HepG2 (cell line): ENCODE data around the gene WFDC6. TPM values are rescaled to one million over a fixed set of nuclear protein-coding genes. Genes with fewer than 3 reads are reported as not detected.

Experiments
- ATAC-seq: fragments of 200-7000 bp; cut with Tn5 transposase; 3 replicates; pipeline ENCODE4 v1.9.1; 2020; ENCODE audit warnings: mild to moderate bottlenecking, moderate library complexity
- BruUV-seq: library from RNA; stranded (reverse); fragments of 400-500 nt; replicated peaks from 2 replicates; lab custom pipeline; 2021; lab: Mats Ljungman, UMichigan
- CTCF ChIA-PET: fragments of 300-600 bp; formaldehyde crosslinking; extraction: SDS; loops from one replicate; lab custom pipeline; 2021; ENCODE audit warnings: low total read pairs, inconsistent platforms, low intra/inter-chr PET ratio; lab: Yijun Ruan, JAX
- POLR2A ChIA-PET: fragments of 350-600 bp; sonication (Branson Sonifier 250); formaldehyde crosslinking; loops from one replicate; lab custom pipeline; 2020; ENCODE audit warnings: antibody characterized with exemption, inconsistent platforms; lab: Yijun Ruan, JAX
- DNase-seq: peaks from one replicate; pipeline ENCODE4 v3.0.0-alpha.2; 2015; ENCODE audit warnings: low spot score
- FAIRE-seq: peaks from 3 replicates; lab custom pipeline; 2011; peaks lifted over from hg19 to GRCh38; lab: Jason Lieb, UNC
- H2AFZ ChIP-seq: one replicate; pipeline ENCODE4 v1.6.1; 2011; ENCODE audit warnings: low read length, inconsistent platforms
- H3K27ac ChIP-seq: fragments of 300-600 bp; 3 replicates; pipeline ENCODE4 v1.8.0; 2011; ENCODE audit warnings: mixed run types, mild to moderate bottlenecking, mixed read lengths, low read length, inconsistent platforms; ENCODE audit not compliant: insufficient read depth; ENCODE audit errors: extremely low read length
- H3K27me3 ChIP-seq, 2 experiments: fragments of 200-600 bp in 1 of 2; 2 replicates in 1 of 2; 3 replicates in 1 of 2; pipeline versions ENCODE4 v1.6.0 to v1.8.0; 2011; ENCODE audit warnings: low read length in 2 of 2, mild to moderate bottlenecking in 2 of 2, moderate library complexity in 2 of 2, inconsistent platforms in 1 of 2; ENCODE audit not compliant: insufficient read depth in 2 of 2, control insufficient read depth in 1 of 2
- H3K36me3 ChIP-seq, 2 experiments: fragments of 200-600 bp in 1 of 2; replicated peaks in 1 of 2; 2 replicates in 1 of 2; 3 replicates in 1 of 2; pipeline versions ENCODE4 v1.5.1 to v1.8.0; 2011; ENCODE audit warnings: low read length in 2 of 2, inconsistent platforms in 1 of 2; ENCODE audit not compliant: insufficient read depth in 2 of 2, control insufficient read depth in 1 of 2
- H3K4me1 ChIP-seq: 2 replicates; pipeline ENCODE4 v1.5.1; 2012; ENCODE audit warnings: low read length, inconsistent platforms; ENCODE audit not compliant: insufficient read depth
- H3K4me2 ChIP-seq: 2 replicates; pipeline ENCODE4 v1.6.0; 2011; ENCODE audit warnings: low read depth, low read length, inconsistent platforms
- H3K4me3 ChIP-seq, 3 experiments: fragments of 200-600 bp in 1 of 3; sonication (generic), shearing (Covaris generic) in 1 of 3; replicated peaks in 1 of 3; 2 replicates each; pipeline ENCODE4 v1.5.1; 2011 to 2016; ENCODE audit warnings: low read length in 3 of 3, inconsistent platforms in 2 of 3, low read depth in 2 of 3, mild to moderate bottlenecking in 2 of 3, control low read depth in 1 of 3, mixed read lengths in 1 of 3; ENCODE audit not compliant: insufficient read depth in 1 of 3
- H3K79me2 ChIP-seq: one replicate; pipeline ENCODE4 v1.6.1; 2011; ENCODE audit warnings: low read length, inconsistent platforms; ENCODE audit not compliant: insufficient read depth
- H3K9ac ChIP-seq: 2 replicates; pipeline ENCODE4 v1.6.0; 2011; ENCODE audit warnings: mild to moderate bottlenecking, low read depth, low read length, inconsistent platforms; ENCODE audit not compliant: insufficient read depth
- H3K9me3 ChIP-seq: 2 replicates; pipeline ENCODE4 v1.5.1; 2012; ENCODE audit warnings: mild to moderate bottlenecking, low read length
- H4K20me1 ChIP-seq: 2 replicates; pipeline ENCODE4 v1.6.0; 2011; ENCODE audit warnings: inconsistent platforms, mild to moderate bottlenecking, low read length, moderate library complexity; ENCODE audit not compliant: insufficient read depth
- KAT2B ChIP-seq: fragments of 150-350 bp; IDR thresholded peaks from 2 replicates; pipeline ENCODE4 v1.6.1; 2014; ENCODE audit warnings: low read depth, low read length, borderline replicate concordance
- KLF16 ChIP-seq, 2 experiments: sonication (generic) in 1 of 2; formaldehyde crosslinking in 1 of 2; IDR thresholded peaks; 2 replicates each; pipeline versions ENCODE4 v1.6.1 to v1.8.0; 2016 to 2023; ENCODE audit warnings: missing genetic modification reagents in 2 of 2, missing compliant biosample characterization in 1 of 2
- NRL ChIP-seq: sonication (generic); formaldehyde crosslinking; IDR thresholded peaks from 2 replicates; pipeline ENCODE4 v1.5.0; 2020; ENCODE audit warnings: missing genetic modification reagents, mild to moderate bottlenecking, moderate library complexity, borderline replicate concordance
- RCOR2 ChIP-seq: IDR thresholded peaks from 2 replicates; pipeline ENCODE4 v1.6.1; 2016; ENCODE audit warnings: missing biosample characterization, missing genetic modification reagents
- SMAD3 ChIP-seq: sonication (generic); formaldehyde crosslinking; IDR thresholded peaks from 2 replicates; pipeline ENCODE4 v1.4.0; 2020; ENCODE audit warnings: missing genetic modification reagents
- SPEN ChIP-seq: sonication (generic); formaldehyde crosslinking; IDR thresholded peaks from 2 replicates; pipeline ENCODE4 v1.5.1; 2020; ENCODE audit warnings: low read depth, mild to moderate bottlenecking, missing genetic modification reagents
- ZBTB21 ChIP-seq: sonication (generic); formaldehyde crosslinking; IDR thresholded peaks from 2 replicates; pipeline ENCODE4 v1.4.0; 2020; ENCODE audit warnings: missing genetic modification reagents
- ZFP41 ChIP-seq: sonication (generic); formaldehyde crosslinking; IDR thresholded peaks from 2 replicates; pipeline ENCODE4 v1.4.0; 2020; ENCODE audit warnings: mild to moderate bottlenecking, missing genetic modification reagents, borderline replicate concordance
- ZNF3 ChIP-seq: IDR thresholded peaks from 2 replicates; pipeline ENCODE4 v1.7.0; 2017; ENCODE audit warnings: inconsistent platforms
- ZNF33A ChIP-seq: sonication (generic); formaldehyde crosslinking; IDR thresholded peaks from 2 replicates; pipeline ENCODE4 v1.5.1; 2020; ENCODE audit warnings: missing genetic modification reagents, mild to moderate bottlenecking, moderate library complexity, borderline replicate concordance
- ZNF343 ChIP-seq: sonication (generic); formaldehyde crosslinking; IDR thresholded peaks from 2 replicates; pipeline ENCODE4 v1.4.0; 2020; ENCODE audit warnings: mild to moderate bottlenecking, missing genetic modification reagents
- ZNF446 ChIP-seq: sonication (generic); formaldehyde crosslinking; IDR thresholded peaks from 2 replicates; pipeline ENCODE4 v1.5.0; 2020; ENCODE audit warnings: mild to moderate bottlenecking, missing genetic modification reagents
- ZNF484 ChIP-seq: sonication (generic); formaldehyde crosslinking; IDR thresholded peaks from 2 replicates; pipeline ENCODE4 v1.5.1; 2020; ENCODE audit warnings: mild to moderate bottlenecking, low read depth, missing genetic modification reagents, borderline replicate concordance
- ZNF644 ChIP-seq: IDR thresholded peaks from 2 replicates; pipeline ENCODE4 v1.6.1; 2016; ENCODE audit warnings: low read depth
- ZNF713 ChIP-seq: sonication (generic); formaldehyde crosslinking; IDR thresholded peaks from 2 replicates; pipeline ENCODE4 v1.4.0; 2020; ENCODE audit warnings: mild to moderate bottlenecking, missing genetic modification reagents
- WGBS: methylation state at CpG from one replicate; pipeline ENCODE4 v1.1.6; 2017; ENCODE audit warnings: low lambda C conversion rate; 5-methylcytosine and 5-hydroxymethylcytosine counted together
- in situ Hi-C: cut with HindIII; loops from 2 replicates; pipeline ENCODE4 v1.10.0; 2017; ENCODE audit warnings: low pct_unique_long_range_greater_than_20kb; ENCODE audit not compliant: extremely low pct_ligation_motif_present
- intact Hi-C: fragments of 100-400 bp; cut with micrococcal nuclease; formaldehyde crosslinking; loops from one replicate; pipeline ENCODE4 v1.10.0; 2022; ENCODE audit not compliant: unreplicated experiment
- polyA plus RNA-seq, 8 experiments: library from polyadenylated mRNA; depleted of rRNA in 3 of 8; stranded (reverse) in 7 of 8; unstranded in 1 of 8; fragments of >200 nt; fragmentation: Illumina TruSeq in 4 of 8; extraction: Trizol in 4 of 8; gene quantifications; 2 replicates each; pipeline versions ENCODE4 v1.2.1 to v1.2.3, GENCODE V29; 2011 to 2016; ENCODE audit warnings: low read depth in 4 of 8, missing spikeins in 1 of 8, mixed read lengths in 1 of 8; ENCODE audit not compliant: insufficient read depth in 1 of 8
- total RNA-seq, 5 experiments: library from RNA; depleted of rRNA; stranded (reverse); fragments of >200 nt; fragmentation: Illumina TruSeq; extraction: Trizol; gene quantifications; 2 replicates each; pipeline ENCODE4 v1.2.3, GENCODE V29; 2016; ENCODE audit warnings: low read depth in 1 of 5
- TF ChIP-seq, protein P1 (sequence below): sonication (generic); formaldehyde crosslinking; IDR thresholded peaks from 2 replicates; pipeline ENCODE4 v1.8.0; 2022; ENCODE audit warnings: missing genetic modification reagents, low read depth, mild to moderate bottlenecking, borderline replicate concordance
- TF ChIP-seq, protein P2 (sequence below): sonication (generic); formaldehyde crosslinking; IDR thresholded peaks from 2 replicates; pipeline ENCODE4 v1.8.0; 2022; ENCODE audit warnings: mild to moderate bottlenecking, missing genetic modification reagents, moderate library complexity
- TF ChIP-seq, protein P3 (sequence below): sonication (generic); formaldehyde crosslinking; IDR thresholded peaks from 2 replicates; pipeline ENCODE4 v1.4.0; 2020; ENCODE audit warnings: missing genetic modification reagents
- TF ChIP-seq, protein P4 (sequence below): sonication (generic); formaldehyde crosslinking; IDR thresholded peaks from 2 replicates; pipeline ENCODE4 v1.5.0; 2020; ENCODE audit warnings: mild to moderate bottlenecking, missing genetic modification reagents, moderate library complexity

The WFDC6 gene
- total and polyA plus RNA-seq, 2 of the 13 experiments (the other 11 are each of a cell fraction or from before 2014, with no cell fraction given): not detected

DNA sequence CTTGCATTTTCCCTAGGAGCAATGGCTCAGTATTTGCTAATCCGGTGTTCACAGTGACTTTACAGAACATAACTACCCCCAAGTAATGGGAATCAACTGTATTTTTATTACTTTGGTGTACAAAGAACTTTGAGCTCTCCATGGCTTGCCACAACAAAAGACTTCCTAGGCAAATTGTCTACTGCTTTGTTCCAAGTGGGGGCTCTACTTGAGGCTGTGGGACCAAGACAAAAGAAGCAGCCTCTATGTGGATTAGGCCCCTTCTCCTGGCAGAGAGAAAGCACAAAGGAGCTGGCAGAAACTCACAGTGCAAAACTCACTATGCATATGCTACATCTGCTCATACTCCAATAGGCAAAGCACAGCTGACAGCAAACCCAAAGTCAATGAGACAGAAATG is 38.9 kb upstream of the WFDC6 start:
- no peaks in the 10 kb centered on the region for H3K79me2 ChIP-seq
- H3K4me3 ChIP-seq: no peak overlapping the region
- H3K27ac ChIP-seq: no peak overlapping the region
- DNase-seq (no peak), FAIRE-seq (no peak), ATAC-seq (no peak)
- TF ChIP-seq ZNF644 (CRISPR knock-in tag) (no peak), SMAD3 (no peak), ZNF3 (no peak), RCOR2 (no peak), ZNF713 (no peak), ZNF33A (CRISPR knock-in tag) (no peak), KLF16 (CRISPR knock-in tag; IDR thresholded peaks at IDR 0.05) (no peak), ZNF343 (CRISPR knock-in tag) (no peak), ZNF484 (CRISPR knock-in tag) (no peak), ZNF446 (no peak), SPEN (CRISPR knock-in tag) (no peak), ZFP41 (CRISPR knock-in tag) (no peak), NRL (no peak), KAT2B (no peak), ZBTB21 (no peak)
- TF ChIP-seq, protein P1, sequence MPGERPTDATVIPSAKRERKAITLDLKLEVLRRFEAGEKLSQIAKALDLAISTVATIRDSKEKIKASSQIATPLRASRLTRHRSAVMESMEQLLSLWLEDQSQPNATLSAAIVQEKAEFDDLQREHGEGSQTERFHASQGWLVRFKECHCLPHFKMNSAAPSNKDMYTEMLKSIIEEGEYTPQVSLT (CRISPR knock-in tag): no peak
- TF ChIP-seq, protein P2, sequence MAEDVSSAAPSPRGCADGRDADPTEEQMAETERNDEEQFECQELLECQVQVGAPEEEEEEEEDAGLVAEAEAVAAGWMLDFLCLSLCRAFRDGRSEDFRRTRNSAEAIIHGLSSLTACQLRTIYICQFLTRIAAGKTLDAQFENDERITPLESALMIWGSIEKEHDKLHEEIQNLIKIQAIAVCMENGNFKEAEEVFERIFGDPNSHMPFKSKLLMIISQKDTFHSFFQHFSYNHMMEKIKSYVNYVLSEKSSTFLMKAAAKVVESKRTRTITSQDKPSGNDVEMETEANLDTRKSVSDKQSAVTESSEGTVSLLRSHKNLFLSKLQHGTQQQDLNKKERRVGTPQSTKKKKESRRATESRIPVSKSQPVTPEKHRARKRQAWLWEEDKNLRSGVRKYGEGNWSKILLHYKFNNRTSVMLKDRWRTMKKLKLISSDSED: no peak
- TF ChIP-seq, protein P3, sequence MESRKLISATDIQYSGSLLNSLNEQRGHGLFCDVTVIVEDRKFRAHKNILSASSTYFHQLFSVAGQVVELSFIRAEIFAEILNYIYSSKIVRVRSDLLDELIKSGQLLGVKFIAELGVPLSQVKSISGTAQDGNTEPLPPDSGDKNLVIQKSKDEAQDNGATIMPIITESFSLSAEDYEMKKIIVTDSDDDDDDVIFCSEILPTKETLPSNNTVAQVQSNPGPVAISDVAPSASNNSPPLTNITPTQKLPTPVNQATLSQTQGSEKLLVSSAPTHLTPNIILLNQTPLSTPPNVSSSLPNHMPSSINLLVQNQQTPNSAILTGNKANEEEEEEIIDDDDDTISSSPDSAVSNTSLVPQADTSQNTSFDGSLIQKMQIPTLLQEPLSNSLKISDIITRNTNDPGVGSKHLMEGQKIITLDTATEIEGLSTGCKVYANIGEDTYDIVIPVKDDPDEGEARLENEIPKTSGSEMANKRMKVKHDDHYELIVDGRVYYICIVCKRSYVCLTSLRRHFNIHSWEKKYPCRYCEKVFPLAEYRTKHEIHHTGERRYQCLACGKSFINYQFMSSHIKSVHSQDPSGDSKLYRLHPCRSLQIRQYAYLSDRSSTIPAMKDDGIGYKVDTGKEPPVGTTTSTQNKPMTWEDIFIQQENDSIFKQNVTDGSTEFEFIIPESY (CRISPR knock-in tag): no peak
- TF ChIP-seq, protein P4, sequence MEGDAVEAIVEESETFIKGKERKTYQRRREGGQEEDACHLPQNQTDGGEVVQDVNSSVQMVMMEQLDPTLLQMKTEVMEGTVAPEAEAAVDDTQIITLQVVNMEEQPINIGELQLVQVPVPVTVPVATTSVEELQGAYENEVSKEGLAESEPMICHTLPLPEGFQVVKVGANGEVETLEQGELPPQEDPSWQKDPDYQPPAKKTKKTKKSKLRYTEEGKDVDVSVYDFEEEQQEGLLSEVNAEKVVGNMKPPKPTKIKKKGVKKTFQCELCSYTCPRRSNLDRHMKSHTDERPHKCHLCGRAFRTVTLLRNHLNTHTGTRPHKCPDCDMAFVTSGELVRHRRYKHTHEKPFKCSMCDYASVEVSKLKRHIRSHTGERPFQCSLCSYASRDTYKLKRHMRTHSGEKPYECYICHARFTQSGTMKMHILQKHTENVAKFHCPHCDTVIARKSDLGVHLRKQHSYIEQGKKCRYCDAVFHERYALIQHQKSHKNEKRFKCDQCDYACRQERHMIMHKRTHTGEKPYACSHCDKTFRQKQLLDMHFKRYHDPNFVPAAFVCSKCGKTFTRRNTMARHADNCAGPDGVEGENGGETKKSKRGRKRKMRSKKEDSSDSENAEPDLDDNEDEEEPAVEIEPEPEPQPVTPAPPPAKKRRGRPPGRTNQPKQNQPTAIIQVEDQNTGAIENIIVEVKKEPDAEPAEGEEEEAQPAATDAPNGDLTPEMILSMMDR (CRISPR knock-in tag): no peak
- no peaks in the 10 kb centered on the region for H3K9me3 ChIP-seq
- no peaks in the 10 kb centered on the region for H4K20me1 ChIP-seq
- no peak overlapping the region for H3K4me2 ChIP-seq
- BruUV-seq: no TSS peak
- 19% methylated on average over 1 of the region's 1 CpG for WGBS
- intact Hi-C loops (no loop called here), in situ Hi-C loops (no loop called here)
- peaks cover 0 to 8% of the 10 kb centered on the region in 2 experiments; a peak in 3 of 5 replicates for H3K27me3 ChIP-seq
- no peaks in the 10 kb centered on the region for H3K36me3 ChIP-seq
- H3K4me1 ChIP-seq: peaks cover 5% of the 10 kb centered on the region; the same call in 1 of the 2 replicates
- ChIA-PET CTCF (no interaction called here), POLR2A (no interaction called here)
- no peak overlapping the region for H2AFZ ChIP-seq
- no peak overlapping the region for H3K9ac ChIP-seq
